ENCODE measurements around the gene ALOX12B. TPM values are rescaled to one million over a fixed set of nuclear protein-coding genes. Genes with fewer than 3 reads are reported as not detected.

ALOX12B gene
- total RNA-seq, 4 donors from 2014 or later, result not detected

DNA sequence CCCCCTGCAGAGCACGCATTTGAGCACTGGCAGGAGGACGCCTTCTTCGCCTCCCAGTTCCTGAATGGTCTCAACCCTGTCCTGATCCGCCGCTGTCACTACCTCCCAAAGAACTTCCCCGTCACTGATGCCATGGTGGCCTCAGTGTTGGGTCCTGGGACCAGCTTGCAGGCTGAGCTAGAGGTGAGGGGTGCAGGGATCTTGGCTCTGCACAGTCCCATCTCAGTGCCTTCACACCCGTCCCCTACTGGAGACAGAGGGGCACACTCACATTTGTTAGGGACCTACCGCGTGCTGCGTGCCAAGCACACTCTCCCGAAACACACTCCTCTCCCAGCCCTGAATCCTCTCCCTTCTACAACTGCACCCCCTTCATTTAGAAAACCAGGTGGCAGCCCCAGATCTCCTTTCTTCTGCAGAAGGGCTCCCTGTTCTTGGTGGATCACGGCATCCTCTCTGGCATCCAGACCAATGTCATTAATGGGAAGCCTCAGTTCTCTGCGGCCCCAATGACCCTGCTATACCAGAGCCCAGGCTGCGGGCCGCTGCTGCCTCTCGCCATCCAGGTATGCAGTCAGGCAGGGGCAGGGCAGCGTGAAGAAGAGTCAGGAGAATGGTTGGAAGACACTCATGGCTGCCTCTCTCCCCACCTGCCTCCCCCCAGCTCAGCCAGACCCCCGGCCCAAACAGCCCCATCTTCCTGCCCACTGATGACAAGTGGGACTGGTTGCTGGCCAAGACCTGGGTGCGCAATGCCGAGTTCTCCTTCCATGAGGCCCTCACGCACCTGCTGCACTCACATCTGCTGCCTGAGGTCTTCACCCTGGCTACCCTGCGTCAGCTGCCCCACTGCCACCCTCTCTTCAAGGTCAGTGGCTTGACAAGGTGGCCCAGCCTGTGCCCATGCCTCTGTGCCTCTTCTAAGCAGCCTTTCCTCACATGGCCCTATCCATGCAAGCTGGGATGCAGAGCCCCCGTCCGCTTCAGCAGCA is 42.4 kb downstream of the ALOX12B start:
- WGBS, 2 donors, result 80 to 84% methylated on average over 21 to 24 of the region's 24 CpGs
- H3K27me3 ChIP-seq, result peaks cover 0 to 14% of the 10 kb centered on the region in 2 donors
- no peaks in the 10 kb centered on the region for H3K9me3 ChIP-seq
- H3K36me3 ChIP-seq, result no peaks in the 10 kb centered on the region
- TF ChIP-seq, protein P1, sequence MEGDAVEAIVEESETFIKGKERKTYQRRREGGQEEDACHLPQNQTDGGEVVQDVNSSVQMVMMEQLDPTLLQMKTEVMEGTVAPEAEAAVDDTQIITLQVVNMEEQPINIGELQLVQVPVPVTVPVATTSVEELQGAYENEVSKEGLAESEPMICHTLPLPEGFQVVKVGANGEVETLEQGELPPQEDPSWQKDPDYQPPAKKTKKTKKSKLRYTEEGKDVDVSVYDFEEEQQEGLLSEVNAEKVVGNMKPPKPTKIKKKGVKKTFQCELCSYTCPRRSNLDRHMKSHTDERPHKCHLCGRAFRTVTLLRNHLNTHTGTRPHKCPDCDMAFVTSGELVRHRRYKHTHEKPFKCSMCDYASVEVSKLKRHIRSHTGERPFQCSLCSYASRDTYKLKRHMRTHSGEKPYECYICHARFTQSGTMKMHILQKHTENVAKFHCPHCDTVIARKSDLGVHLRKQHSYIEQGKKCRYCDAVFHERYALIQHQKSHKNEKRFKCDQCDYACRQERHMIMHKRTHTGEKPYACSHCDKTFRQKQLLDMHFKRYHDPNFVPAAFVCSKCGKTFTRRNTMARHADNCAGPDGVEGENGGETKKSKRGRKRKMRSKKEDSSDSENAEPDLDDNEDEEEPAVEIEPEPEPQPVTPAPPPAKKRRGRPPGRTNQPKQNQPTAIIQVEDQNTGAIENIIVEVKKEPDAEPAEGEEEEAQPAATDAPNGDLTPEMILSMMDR (IDR thresholded peaks at IDR 0.05), result no peak
- no peak for TF ChIP-seq POLR2A (IDR thresholded peaks at IDR 0.05)
- TF ChIP-seq EP300 (IDR thresholded peaks at IDR 0.05), result no peak
- H3K27ac ChIP-seq, result no peak overlapping the region
- H3K4me3 ChIP-seq, result no peak overlapping the region
- H3K4me1 ChIP-seq, result peaks cover 0 to 8% (median 2%) of the 10 kb centered on the region in 4 donors
- DNase-seq (ENCODE audit: low spot score in 2 of 2), result no peak

DNA sequence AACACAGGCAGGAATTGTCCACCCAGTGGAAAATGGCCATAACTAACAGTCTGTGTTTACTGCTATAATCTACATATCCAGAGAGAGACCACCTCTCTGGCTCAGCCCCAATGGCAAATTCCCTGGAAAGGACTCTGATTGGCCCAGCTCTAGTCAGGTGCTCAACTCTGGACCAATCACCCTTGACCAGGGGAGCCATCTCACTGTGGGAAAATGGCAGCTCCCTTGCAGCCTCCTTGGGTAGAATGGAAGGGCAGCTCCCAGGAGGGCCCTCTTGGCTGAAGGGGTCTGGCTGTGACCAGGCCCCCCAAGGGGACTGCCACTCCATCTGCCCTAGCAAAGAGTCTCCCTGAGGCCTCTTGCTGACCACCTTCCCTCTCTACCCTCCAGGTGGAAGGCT is 45.5 kb downstream of the ALOX12B start:
- Histone ChIP-seq H3K27ac (peak overlapping the region in 2 of 4 donors; percentile 81 to 83), H3K27me3 (peaks cover 0 to 34% of the 10 kb centered on the region in 2 donors), H3K36me3 (no peaks in the 10 kb centered on the region), H3K4me1 (peaks cover 0 to 17% (median 4%) of the 10 kb centered on the region in 4 donors), H3K9me3 (no peaks in the 10 kb centered on the region), H3K4me3 (no peak overlapping the region)
- TF ChIP-seq, protein P1 (IDR thresholded peaks at IDR 0.05), result no peak
- TF ChIP-seq EP300 (IDR thresholded peaks at IDR 0.05) (no peak), POLR2A (IDR thresholded peaks at IDR 0.05) (no peak)
- DNase-seq (ENCODE audit: low spot score in 2 of 2), result no peak

DNA sequence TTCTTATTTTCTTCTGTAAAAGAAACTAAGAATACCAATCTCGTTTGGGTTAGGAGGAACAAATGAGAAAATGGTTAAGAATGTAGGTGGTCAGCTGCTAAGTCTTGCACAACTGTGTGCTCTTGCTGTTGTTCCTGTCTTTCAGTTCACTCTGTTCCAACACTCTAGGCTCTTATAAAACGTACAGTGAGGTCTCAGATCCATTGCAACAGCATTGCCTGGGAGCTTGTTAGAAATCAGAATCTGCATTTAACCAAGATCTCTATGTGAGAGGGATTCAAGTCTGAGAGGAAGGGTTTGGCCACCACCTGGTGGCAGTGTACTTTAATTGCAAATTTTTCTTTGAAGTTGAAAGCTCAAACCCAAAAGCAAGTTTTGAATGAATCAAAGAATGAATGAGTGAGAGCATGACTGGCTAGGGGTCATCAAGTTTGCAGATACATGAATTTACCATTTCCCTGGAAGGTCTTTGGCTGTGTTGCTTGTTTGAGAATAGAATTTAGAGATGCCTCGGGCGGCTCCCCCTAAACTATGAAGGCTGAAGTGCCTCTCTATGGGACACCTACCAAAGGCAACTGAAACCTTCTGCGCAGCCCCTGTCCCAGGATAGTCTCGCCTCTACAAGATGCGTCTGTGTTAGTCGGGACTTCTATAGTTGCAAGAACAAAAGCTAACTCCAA is 46.1 kb downstream of the ALOX12B start:
- TF ChIP-seq POLR2A (IDR thresholded peaks at IDR 0.05), result peak in 1 of 2 donors; percentile 14
- TF ChIP-seq EP300 (IDR thresholded peaks at IDR 0.05), result peak; percentile 50 to 91
- TF ChIP-seq, protein P1 (IDR thresholded peaks at IDR 0.05), result peak in 4 of 5 experiments; percentile 15 to 70 (median 36)
- Histone ChIP-seq H3K27me3 (peaks cover 0 to 35% of the 10 kb centered on the region in 2 donors), H3K4me1 (peaks cover 0 to 17% (median 4%) of the 10 kb centered on the region in 4 donors), H3K36me3 (no peaks in the 10 kb centered on the region), H3K9me3 (no peaks in the 10 kb centered on the region), H3K4me3 (peak overlapping the region in 1 of 4 donors; percentile 47), H3K27ac (peak overlapping the region; percentile 40 to 83 (median 70))
- 59 to 66% methylated on average over 8 of the region's 8 CpGs for WGBS, 2 donors
- DNase-seq (ENCODE audit: low spot score in 2 of 2), result peak in 1 of 2 donors; percentile 57

DNA sequence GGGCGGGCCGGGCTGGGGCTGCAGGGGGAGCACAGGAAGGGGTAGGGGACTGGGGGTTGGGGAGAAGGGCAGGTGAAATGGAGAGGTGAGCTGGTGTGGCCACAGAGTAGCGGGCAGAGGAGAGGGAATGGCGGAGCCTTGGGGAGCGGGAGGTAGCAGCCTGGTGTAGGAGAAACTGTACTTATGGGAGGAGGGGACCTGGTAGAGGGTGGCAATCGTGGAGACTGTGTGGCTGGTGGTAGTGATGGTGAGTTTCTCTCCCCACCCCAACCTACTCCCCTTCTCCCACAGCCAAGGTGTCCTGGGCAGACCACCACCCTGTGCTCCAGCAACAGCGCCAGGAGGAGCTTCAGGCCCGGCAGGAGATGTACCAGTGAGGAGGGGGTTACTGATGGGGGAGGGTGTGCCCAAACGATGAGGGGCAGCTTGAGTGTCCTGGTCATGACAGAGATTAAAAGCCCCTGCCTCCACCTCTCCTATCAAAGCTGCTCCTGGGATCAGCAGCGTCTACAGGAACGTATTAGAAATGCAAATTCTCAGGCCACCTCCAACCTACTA is 47.8 kb downstream of the ALOX12B start:
- 57 to 61% methylated on average over 7 to 11 of the region's 11 CpGs for WGBS, 2 donors
- peak overlapping the region in 3 of 4 donors; percentile 11 to 47 (median 30) for H3K4me3 ChIP-seq
- TF ChIP-seq, protein P1 (IDR thresholded peaks at IDR 0.05), result no peak
- no peak for TF ChIP-seq POLR2A (IDR thresholded peaks at IDR 0.05)
- TF ChIP-seq EP300 (IDR thresholded peaks at IDR 0.05), result no peak

More for the DNA sequence above, 47.8 kb downstream of the ALOX12B start:
- H3K27me3 ChIP-seq, result peaks cover 0 to 39% of the 10 kb centered on the region in 2 donors
- H3K4me1 ChIP-seq, result peaks cover 0 to 17% (median 4%) of the 10 kb centered on the region in 4 donors
- no peaks in the 10 kb centered on the region for H3K9me3 ChIP-seq
- H3K36me3 ChIP-seq, result no peaks in the 10 kb centered on the region
- no peak overlapping the region for H3K27ac ChIP-seq
- DNase-seq (ENCODE audit: low spot score in 2 of 2), result no peak

Measured in tibial nerve (tissue), 4 donors.